Activated T-cell treated with anti-CD3 and anti-CD28 coated beads for 1 hour (primary cell): ENCODE results near the gene SMIM44.
"Not testable (repeated sequence)": the region's sequence is repeated elsewhere in the genome, so short reads cannot be mapped to it uniquely, and the experiment has no call there.

Experiments
- DNase-seq: peaks from one replicate; pipeline ENCODE4 v3.0.0-alpha.2; 2020; ENCODE audit warnings: low read depth

Gene SMIM44

DNA sequence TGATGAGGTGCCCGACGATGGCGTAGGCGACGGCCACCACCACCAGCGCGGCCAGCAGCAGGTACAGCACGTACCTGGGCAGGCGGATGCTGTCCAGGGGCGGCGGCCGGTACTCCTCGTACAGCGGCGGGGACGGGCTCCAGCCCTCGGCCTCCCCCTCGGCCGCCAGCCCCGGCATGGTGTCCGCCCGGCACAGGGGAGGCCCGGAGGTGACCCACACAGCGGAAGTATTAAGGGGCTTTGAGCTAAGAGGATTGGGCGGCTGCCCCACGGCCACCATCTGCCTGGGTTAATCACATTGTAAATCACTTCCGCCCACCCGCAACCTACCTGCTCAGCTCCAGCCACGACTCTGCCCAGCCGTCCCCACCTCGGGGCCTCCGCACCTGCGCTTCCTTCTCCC lies at the start of gene SMIM44:
TSS of gene SMIM44 (minus strand) at position 216 of the 403 bp plus-strand sequence. CDS start at position 178, 38 bp downstream.
- DNase-seq = no peak

DNA sequence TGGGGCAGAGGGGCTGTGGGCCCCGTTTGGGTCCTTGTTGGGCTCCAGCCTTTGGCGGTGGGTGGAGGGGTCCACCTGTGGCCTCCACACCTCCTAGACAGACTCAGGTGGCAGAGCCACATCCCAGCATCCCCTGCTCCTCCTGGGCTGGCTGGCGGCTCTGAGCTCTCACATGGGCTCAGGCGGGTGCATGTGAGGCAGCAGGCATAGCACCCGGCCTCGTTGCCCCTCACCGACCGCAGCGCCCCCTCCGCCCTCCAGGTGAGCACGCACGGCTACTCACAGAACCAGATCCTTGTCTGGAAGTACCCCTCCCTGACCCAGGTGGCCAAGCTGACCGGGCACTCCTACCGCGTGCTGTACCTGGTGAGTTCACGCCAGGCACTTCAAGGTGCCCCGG lies 49.8 kb upstream of the SMIM44 start:
- no peak for DNase-seq

DNA sequence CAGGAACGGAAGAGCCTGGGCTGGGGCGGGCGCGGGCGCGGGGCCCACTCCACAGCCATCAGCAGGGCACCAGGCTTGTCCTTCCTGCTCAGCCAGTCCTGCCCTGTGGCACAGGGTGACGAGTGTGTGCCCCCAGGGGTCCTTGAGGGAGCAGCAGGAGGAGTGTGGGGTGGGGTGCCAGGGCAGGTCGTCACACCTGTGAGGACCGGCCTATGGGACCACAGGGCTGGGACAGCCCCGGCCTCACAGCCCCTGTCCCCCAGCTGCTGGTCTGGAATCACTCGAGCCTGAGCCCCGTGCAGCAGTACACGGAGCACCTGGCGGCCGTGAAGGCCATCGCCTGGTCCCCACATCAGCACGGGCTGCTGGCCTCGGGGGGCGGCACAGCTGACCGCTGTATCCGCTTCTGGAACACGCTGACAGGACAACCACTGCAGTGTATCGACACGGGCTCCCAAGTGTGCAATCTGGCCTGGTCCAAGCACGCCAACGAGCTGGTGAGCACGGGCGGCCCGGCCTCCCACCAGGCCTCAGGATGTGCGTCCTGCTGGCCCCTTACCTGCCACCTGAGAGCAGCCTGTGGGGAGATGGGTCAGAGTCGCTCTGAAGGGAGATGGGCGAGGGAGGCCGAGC lies 49.0 kb upstream of the SMIM44 start:
- no peak for DNase-seq

DNA sequence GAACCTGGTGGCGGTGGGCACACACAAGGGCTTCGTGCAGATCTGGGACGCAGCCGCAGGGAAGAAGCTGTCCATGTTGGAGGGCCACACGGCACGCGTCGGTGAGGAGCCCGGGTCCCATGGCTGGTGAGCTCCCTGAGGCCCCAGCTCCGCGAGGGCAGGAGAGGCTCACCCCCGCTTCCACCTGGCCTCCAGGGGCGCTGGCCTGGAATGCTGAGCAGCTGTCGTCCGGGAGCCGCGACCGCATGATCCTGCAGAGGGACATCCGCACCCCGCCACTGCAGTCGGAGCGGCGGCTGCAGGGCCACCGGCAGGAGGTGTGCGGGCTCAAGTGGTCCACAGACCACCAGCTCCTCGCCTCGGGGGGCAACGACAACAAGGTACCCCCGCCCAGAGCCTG lies 48.5 kb upstream of the SMIM44 start:
- no peak for DNase-seq

DNA sequence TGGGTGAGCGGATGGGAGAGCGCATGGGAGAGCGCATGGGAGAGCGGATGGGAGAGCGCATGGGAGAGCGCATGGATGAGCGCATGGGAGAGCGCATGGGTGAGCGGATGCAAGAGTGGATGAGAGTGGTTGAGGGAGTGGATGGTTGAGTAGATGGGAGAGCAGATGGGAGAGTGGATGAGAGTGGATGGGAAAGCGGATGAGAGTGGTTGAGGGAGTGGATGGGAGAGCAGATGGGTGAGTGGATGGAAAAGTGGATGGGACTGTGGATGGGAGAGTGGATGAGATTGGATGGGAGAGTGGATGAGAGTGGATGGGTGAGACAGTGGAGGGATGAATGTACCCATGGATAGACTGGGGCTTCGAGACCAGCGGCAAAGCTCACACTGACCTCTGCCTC lies 47.1 kb upstream of the SMIM44 start:
- no peak for DNase-seq

DNA sequence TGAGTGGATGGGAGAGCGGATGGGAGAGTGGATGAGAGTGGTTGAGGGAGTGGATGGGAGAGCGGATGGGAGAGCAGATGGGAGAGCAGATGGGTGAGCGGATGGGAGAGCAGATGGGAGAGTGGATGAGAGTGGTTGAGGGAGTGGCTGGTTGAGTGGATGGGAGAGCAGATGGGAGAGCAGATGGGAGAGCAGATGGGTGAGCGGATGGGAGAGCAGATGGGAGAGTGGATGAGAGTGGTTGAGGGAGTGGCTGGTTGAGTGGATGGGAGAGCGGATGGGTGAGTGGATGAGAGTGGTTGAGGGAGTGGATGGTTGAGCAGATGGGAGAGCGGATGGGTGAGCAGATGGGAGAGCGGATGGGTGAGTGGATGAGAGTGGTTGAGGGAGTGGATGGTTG lies 46.1 kb upstream of the SMIM44 start:
- not testable (repeated sequence) for DNase-seq

DNA sequence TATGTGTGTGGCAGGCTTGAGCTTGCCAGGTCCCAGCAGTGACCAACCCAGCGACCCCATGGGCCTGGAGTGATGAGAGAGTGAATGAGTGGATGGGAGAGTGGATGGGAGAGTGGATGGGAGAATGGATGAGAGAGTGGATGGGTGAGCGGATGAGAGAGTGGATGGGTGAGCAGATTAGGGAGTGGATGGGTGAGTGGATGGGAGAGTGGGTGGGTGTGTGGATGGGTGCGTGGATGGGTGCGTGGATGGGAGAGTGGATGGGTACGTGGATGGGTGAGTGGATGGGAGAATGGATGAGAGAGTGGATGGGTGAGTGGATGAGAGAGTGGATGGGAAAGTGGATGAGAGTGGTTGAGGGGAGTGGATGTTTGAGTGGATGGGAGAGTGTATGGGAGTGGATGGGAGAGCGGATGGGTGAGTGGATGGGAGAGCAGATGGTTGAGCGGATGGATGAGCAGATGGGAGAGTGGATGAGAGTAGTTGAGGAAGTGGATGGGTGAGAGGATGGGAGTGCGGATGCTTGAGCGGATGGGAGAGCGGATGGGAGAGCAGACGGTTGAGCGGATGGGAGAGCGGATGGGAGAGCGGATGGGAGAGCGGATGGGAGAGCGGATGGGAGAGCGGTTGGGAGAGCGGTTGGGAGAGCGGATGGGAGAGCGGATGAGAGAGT lies 45.4 kb upstream of the SMIM44 start:
- DNase-seq = no peak

DNA sequence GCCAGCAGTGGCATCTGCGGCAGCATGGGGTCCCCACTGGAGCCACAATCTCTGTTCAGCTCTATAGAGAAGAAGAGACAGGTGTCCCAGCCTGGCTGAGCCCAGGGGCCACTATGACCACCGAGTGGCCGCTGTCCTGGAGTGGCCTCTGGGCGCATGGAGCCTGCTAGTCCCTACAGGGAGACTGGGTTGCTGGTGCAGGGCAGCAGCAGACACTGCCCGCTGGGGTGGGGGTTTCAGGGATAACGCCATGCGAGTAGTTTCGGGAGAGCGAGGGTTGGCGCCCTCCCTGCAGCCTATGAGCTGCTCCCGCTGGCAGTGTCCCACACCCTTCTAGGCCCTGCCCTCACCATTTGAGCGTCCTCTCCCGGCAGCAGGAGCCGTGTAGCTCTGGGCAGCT lies 44.8 kb upstream of the SMIM44 start:
- no peak for DNase-seq

DNA sequence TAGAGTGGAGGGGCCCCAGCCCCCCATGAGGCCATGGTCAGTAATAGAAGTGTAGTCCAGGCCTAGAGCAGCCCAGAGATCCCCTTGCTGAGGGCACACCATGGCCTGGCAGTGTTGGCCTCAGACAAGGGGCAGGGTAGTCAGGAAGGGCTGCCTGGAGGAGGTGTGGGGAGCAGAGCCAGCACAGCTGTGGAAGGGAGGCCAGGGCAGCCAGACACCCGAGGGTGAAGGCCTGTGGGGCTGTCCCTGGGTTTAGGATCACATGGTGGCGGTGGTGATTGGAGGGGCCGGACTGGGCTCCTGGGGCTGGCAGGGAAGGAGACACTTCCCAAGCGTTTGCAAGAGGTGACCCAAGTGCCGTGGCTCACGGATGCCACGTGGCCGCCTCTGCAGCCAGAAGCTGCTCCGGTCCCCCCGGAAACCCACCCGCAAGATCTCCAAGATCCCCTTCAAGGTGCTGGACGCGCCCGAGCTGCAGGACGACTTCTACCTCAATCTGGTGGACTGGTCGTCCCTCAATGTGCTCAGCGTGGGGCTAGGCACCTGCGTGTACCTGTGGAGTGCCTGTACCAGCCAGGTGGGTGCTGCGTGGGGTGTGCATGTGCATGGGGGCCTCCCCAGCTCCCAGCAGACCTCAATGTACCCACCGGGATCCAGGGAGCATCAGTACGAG lies 44.1 kb upstream of the SMIM44 start:
- no peak for DNase-seq

DNA sequence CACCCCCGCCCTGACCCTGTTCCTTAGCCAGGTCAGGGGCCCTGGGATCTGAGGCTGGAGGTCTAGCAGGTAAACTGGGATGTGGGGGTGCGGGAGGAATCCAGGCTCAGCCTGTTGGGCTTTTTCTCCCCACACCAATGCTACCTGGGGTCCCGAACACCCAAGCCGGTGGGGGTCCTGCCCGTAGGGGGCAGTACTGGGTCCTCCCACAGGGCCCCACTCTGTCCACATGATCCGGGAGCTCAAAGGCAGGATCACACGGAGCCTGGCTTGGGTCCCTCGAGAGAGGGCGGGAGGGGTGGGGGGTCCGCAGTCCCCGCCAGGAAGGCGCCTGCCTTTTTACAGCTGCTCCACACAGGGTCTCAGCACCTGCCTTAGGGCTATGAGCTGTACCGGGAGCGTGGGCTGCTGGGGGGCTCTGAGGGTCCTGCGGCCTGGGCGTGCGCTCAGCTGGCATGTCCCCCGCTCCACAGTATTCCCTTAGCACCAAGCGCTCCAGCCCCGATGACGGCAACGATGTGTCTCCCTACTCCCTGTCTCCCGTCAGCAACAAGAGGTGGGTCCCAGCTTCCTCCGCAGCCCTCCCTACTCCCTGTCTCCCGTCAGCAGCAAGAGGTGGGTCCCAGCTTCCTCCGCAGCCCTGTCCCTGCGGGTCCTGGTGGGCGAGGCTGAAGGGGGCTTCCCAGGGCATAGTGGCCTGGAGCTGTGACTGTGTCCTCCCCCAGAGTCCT lies 43.4 kb upstream of the SMIM44 start:
- no peak for DNase-seq

DNA sequence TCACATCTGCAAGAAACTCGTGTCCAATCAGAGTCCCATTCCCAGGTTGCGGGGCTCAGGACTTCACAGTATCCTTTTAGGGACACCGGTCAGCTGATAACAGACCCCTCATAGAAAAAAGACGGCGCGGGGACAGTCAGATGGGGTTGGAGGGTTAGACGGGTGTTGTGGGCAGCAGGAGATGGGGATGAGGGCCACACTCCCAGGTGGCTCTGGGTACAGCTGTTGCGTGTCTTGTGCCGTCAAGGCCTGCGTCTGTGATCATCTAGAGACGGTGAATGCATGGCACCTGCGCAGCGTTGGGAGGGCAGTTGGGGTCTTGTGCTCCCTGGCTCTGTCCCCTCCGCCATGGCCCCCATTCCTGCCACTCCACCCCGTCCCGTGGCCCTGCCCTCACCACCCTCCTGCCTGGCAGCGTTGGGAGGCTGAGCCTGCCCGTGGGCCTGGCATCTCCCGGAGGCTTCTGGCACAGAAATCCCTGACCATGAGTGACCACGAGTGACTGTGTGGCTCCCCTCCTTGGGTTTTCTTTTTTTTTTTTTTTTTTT lies 41.7 kb upstream of the SMIM44 start:
- DNase-seq = no peak

DNA sequence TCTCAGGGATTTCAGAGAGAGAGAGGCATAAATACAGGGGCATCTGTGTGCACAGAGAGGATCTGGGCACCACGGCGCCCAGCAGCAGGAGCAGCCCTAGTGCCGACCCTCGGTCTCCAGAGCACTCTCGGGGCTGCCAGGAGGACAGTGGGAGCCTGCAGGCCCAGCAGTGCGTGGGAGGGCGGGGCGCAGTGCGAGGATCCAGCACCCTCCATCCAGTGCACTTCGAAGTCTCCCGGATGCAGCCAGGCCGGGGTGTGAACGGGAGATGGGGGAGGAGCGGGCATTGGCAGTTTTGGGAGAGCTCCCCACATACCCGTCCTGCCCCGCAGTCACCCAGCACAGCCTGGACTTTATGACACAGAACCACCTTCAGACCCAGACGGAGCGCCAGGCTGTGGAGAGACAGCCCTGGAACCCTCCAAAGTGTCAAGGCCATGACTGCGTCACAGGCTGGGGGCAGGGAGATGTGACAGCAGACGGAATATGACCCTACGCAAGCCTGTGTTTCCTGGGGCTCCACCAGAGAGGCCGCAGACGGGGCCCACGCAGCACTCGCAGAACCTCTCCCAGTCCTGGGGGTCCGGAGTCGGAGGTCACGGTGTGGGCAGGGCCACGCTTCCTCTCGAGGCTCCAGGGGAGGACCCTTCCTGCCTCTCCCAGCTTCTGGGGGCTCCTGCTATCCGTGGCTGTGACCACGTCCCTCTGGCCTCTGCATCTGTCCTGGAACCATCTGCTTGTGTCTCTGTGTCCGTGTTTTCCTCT lies 41.0 kb upstream of the SMIM44 start:
- no peak for DNase-seq

DNA sequence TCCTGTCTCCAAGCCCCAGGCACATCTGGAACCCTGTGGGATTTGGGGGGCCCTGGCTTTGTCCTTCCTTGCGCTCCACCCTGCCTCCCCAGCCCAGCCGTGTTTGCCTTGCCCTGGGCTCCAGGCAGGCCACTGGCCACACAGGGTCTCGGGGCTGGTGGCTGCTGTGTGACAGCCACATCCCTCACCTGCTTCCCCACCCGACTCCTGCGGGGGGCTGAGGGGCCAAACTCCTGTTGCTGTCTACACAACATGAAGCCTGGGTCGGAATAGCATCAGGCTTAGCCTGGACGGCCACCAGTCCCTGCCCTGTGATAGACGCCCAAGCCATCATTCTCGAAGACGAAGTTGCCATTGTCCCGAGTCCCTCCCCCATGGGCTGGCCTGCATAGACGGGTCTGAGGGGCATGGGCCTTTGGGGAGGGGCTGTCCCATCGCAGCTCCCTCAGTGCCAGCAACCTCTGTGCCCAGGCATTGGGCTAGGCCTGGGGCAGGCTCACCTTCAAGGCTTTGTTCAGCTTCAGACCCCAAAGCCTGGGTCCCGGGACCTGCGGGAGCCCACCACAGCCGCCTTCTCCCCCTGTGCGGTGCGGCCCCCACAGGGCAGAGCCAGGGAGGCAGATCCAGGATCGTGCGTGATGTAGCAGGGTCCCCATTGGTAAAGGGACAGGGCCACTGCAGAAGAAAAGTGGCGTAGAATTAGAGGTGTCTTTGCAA lies 40.3 kb upstream of the SMIM44 start:
- DNase-seq = no peak

DNA sequence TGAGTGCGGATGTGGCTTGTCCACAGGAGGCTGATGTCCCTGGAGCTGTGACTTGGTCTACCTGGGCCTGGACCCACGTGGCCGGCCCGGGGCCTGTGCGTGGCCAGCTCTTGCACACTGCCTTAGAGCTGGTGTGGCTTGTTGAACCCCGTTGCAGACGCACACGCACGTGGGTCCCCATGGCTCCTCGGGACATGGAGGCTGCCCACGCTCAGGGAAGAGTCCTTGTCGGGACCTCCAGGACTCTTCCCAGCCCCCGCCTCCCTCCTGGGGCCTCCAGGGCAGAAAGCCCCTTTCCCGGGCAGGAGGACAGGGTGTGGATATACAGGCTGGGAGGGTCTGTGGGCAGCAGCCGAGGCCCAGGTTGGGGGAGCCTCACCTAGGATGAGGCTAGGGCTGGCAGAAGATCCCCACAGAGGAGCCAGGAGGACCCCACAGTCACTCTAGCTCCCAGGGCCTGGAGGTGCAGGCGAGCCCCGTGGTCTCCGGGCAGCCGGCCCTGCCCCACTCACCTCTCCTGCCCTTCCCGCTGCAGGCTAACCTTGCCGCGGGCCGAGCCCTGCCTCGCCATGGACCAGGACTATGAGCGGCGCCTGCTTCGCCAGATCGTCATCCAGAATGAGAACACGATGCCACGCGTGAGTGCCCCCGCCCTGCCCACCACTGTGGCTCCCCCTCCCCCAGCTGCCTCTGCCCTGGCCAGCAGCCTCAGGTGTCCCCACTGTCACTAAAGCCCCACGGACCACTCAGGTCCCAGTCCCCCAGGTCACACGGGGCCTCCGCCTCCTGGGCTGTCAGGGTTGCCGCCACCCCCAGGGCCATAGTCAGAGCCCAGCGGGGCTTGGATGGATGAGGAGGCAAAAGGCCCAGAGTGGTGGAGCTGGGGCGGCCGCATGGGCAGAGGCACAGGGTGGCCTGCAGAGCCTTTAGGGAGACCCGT lies 39.5 kb upstream of the SMIM44 start:
- no peak for DNase-seq

DNA sequence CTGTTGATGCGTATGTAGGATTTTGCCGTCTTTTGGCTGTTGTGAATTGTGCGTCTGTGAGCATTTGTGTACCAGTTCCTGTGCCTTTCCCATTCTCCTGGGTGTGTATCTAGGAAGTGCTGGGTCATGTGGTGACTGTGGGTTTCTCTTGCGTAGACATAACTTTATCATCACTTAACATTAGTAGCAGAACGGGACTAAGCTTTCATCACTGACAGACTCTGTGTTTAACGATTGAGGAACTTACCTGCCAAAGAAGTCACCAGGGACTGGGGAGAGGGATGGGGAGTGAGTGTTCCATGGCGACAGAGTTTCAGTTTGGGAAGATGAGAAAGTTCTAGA lies 37.8 kb upstream of the SMIM44 start:
- DNase-seq = no peak

DNA sequence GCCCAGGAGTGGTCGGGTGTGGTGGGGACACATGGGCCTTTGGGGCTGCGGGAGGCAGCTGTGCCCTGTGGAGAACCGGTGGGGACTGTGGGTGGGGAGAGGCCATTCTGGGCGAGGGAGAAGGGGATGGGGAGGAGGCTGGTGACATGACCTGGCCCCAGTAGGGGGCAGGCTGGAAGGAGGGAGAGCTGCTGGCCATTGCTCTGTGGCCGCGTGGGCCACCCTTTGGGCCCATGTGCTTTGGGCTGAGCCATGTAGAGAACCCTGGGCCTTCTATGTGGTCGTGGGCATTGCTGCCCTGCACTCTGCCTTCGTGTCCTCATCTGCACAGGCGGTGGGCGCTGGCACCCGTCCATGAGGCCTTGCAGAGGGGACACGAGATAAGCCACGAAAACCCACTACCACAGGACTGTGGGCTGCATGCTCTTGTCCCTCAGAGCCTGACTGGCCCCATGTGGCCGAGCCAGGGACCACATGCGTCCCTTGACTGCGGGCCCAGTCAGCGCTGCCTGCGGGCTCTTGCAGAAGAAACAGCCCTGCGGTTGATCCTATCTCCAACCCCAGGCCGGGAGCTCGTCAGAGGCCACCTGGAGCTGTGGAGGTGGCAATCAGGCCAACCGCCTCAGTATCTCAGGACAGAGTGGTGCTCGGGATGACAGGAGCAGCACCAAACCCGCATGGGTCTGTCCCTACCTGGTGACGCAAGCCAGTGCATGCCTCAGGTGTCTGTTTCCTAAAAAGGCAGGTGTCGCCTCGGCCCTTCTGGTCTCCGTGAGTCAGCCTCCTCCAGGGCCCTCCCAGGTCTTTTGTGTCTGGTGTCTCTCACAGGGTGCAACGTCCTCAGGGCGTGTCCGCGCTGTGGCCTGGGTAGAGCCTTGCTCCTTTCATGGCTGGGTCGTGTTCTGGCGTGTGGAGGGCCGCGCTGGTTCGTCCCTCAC lies 37.2 kb upstream of the SMIM44 start:
- DNase-seq = no peak

DNA sequence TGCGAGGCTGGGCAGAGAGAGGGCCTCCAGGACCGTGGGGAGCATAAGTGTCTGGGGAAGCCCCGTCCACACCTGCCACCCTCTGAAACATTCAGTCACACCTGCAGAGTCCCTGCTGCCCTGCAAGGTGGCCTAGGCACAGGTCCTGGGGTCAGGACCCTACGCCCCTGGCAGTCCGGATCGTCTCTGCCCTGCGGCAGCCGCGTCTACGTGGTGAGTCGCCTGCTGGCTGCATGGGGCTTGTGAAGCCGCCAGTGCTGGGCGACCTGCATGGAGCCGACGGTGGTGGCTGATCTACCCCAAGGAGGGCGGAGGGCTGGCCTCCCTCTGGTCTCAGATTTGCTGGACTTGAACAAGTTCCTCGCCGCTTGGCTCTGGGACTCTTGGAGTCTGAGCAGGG lies 35.9 kb upstream of the SMIM44 start:
- no peak for DNase-seq

DNA sequence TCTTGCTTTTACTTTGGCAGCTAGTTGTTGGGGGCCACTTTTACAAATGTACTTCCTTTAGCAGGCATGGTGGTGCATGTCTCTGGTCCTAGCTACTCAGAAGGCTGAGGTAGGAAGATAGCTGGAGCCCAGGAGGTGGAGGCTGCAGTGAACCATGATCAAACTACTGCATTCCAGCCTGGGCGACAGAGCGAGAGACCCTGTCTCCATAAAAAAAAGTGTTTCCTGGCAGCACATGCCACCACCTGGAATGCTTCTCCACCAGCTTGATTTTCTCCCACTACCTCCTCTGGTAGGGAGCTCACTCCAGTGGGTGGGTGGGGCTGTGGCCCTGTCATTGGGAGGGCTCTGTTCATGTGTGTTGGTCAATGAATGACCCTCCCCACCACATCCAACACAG lies 35.4 kb upstream of the SMIM44 start:
- no peak for DNase-seq

DNA sequence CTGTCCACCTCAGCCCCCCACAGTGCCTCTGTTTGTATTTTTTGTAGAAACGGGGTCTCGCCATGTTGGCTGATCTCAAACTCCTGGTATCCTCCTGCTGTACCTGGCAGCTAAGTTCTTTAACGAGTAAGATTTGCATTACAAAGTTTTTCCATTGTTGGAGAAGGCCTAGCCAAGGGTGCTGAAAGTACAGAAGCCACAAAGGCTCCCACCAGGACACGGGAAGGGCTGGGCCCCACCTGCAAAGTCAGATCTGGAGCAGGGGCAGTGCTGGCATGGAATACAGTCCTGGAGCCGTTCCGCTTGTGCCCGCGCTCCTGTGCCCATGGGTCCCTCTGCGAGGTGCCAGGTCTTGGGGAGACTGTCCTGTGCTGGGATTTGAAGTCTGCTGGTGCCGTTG lies 35.0 kb upstream of the SMIM44 start:
- no peak for DNase-seq
